Activated CD4-positive, alpha-beta memory T cell treated with anti-CD3 and anti-CD28 coated beads, Interleukin-2, amount 10 ng/mL, durations not matched to agents 7 days and 5 days (primary cell): Measurements from ENCODE around the gene N4BP2L2. TPM values are rescaled to one million over a fixed set of nuclear protein-coding genes. Genes with fewer than 3 reads are reported as not detected.

ENCODE experiments used
- CTCF ChIA-PET: fragments of 350-600 bp; sonication (Branson Sonifier 250); formaldehyde crosslinking; loops from one replicate; lab custom pipeline; 2021; ENCODE audit warnings: antibody characterized with exemption, inconsistent platforms; lab: Charles Lee
- POLR2A ChIA-PET: fragments of 350-600 bp; sonication (Branson Sonifier 250); formaldehyde crosslinking; loops from one replicate; lab custom pipeline; 2021; ENCODE audit warnings: antibody characterized with exemption; lab: Charles Lee
- DNase-seq: peaks from one replicate; pipeline ENCODE4 v3.0.0-alpha.2; 2020
- H3K27ac Mint-ChIP-seq: one replicate; pipeline ENCODE4 v1.8.0; 2021; ENCODE audit warnings: mild to moderate bottlenecking, mixed read lengths
- H3K27me3 Mint-ChIP-seq: one replicate; pipeline ENCODE4 v1.8.0; 2021; ENCODE audit warnings: mixed read lengths
- H3K36me3 Mint-ChIP-seq: one replicate; pipeline ENCODE4 v1.8.0; 2021; ENCODE audit warnings: low read depth, mixed read lengths
- H3K4me1 Mint-ChIP-seq: one replicate; pipeline ENCODE4 v1.8.0; 2021; ENCODE audit warnings: mixed read lengths
- H3K4me3 Mint-ChIP-seq: one replicate; pipeline ENCODE4 v1.8.0; 2021; ENCODE audit warnings: mild to moderate bottlenecking, mixed read lengths
- H3K9me3 Mint-ChIP-seq: one replicate; pipeline ENCODE4 v1.8.0; 2021; ENCODE audit warnings: mixed read lengths
- total RNA-seq, 2 experiments: library from RNA; stranded (reverse); gene quantifications; one replicate each; pipeline ENCODE4 v1.2.3, GENCODE V29; 2021

The N4BP2L2 gene
- total RNA-seq, 2 experiments from 2014 or later = 119 to 126 TPM

- Mint-ChIP-seq H3K27ac (no peak overlapping the region), H3K4me3 (no peak overlapping the region), H3K4me1 (peaks cover 13% of the 10 kb centered on the region), H3K27me3 (no peaks in the 10 kb centered on the region), H3K9me3 (peaks cover 7% of the 10 kb centered on the region), H3K36me3 (peaks cover 19% of the 10 kb centered on the region)
- ChIA-PET POLR2A (no interaction called here), CTCF (interaction anchor here (0.6 kb wide), 1 partner anchor 923 kb away, joined by 3 read pairs; no protein-coding TSS in a partner anchor)
- no peak for DNase-seq
Observed at GRCh38 chr13:32413284-32413683, 125.3 kb downstream of the N4BP2L2 start.

GRCh38 chr13:32409561-32410421 is 128.8 kb downstream of the N4BP2L2 start:
- no peaks in the 10 kb centered on the region for H3K9me3 Mint-ChIP-seq
- peaks cover 23% of the 10 kb centered on the region for H3K36me3 Mint-ChIP-seq
- no peak overlapping the region for H3K27ac Mint-ChIP-seq
- POLR2A ChIA-PET = interaction anchor here (2.5 to 3.1 kb wide), 2 partner anchors 17 to 95 kb away, joined by 13 to 36 read pairs; partner anchors contain the start of genes BRCA2, N4BP2L1 and ZAR1L
- CTCF ChIA-PET = interaction anchor here (0.8 to 1.6 kb wide), 2 partner anchors 18 to 500 kb away, joined by 3 to 6 read pairs; partner anchors contain the start of gene N4BP2L1
- H3K27me3 Mint-ChIP-seq = no peaks in the 10 kb centered on the region
- no peak for DNase-seq
- H3K4me1 Mint-ChIP-seq = peaks cover 22% of the 10 kb centered on the region
- no peak overlapping the region for H3K4me3 Mint-ChIP-seq

- POLR2A ChIA-PET = interaction anchor here (1.1 to 3.1 kb wide), 4 partner anchors 14 to 124 kb away, joined by 3 to 36 read pairs (median 9); partner anchors contain the start of genes BRCA2, N4BP2L1 and ZAR1L
- no peak overlapping the region for H3K27ac Mint-ChIP-seq
Observed at GRCh38 chr13:32409001-32409313, 129.6 kb downstream of the N4BP2L2 start.

GRCh38 chr13:32408296-32409000 is 130.1 kb downstream of the N4BP2L2 start:
- no peaks in the 10 kb centered on the region for H3K27me3 Mint-ChIP-seq
- no peak for DNase-seq

More at GRCh38 chr13:32409001-32409313, 129.6 kb downstream of the N4BP2L2 start:
- no peaks in the 10 kb centered on the region for H3K9me3 Mint-ChIP-seq
- H3K27me3 Mint-ChIP-seq = no peaks in the 10 kb centered on the region
- H3K4me3 Mint-ChIP-seq = no peak overlapping the region
- peaks cover 22% of the 10 kb centered on the region for H3K4me1 Mint-ChIP-seq
- no peak for DNase-seq
- CTCF ChIA-PET = interaction anchor here (1.6 kb wide), 1 partner anchor 19 kb away, joined by 6 read pairs; the partner anchor contains the start of gene N4BP2L1
- peaks cover 24% of the 10 kb centered on the region for H3K36me3 Mint-ChIP-seq

GRCh38 chr13:32407854-32408253 is 130.7 kb downstream of the N4BP2L2 start:
- peak overlapping the region; percentile 53 for H3K27ac Mint-ChIP-seq
- H3K36me3 Mint-ChIP-seq = peaks cover 31% of the 10 kb centered on the region
- ChIA-PET CTCF (no interaction called here), POLR2A (interaction anchor here (0.8 to 3.1 kb wide), 6 partner anchors 15 to 131 kb away, joined by 3 to 36 read pairs (median 4); partner anchors contain the start of genes BRCA2, N4BP2L1, N4BP2L2 and ZAR1L)
- DNase-seq = peak; percentile 26
- no peaks in the 10 kb centered on the region for H3K27me3 Mint-ChIP-seq
- H3K4me3 Mint-ChIP-seq = peak overlapping the region; percentile 46
- H3K4me1 Mint-ChIP-seq = peaks cover 22% of the 10 kb centered on the region
- H3K9me3 Mint-ChIP-seq = no peaks in the 10 kb centered on the region

More at GRCh38 chr13:32408296-32409000, 130.1 kb downstream of the N4BP2L2 start:
- no peaks in the 10 kb centered on the region for H3K9me3 Mint-ChIP-seq
- ChIA-PET POLR2A (interaction anchor here (0.8 to 3.1 kb wide), 6 partner anchors 15 to 130 kb away, joined by 3 to 36 read pairs (median 4); partner anchors contain the start of genes BRCA2, N4BP2L1, N4BP2L2 and ZAR1L), CTCF (interaction anchor here (1.6 kb wide), 1 partner anchor 20 kb away, joined by 6 read pairs; the partner anchor contains the start of gene N4BP2L1)
- peaks cover 29% of the 10 kb centered on the region for H3K36me3 Mint-ChIP-seq
- H3K27ac Mint-ChIP-seq = peak overlapping the region; percentile 53
- H3K4me3 Mint-ChIP-seq = peak overlapping the region; percentile 46
- H3K4me1 Mint-ChIP-seq = peaks cover 22% of the 10 kb centered on the region

- peaks cover 9% of the 10 kb centered on the region for H3K4me1 Mint-ChIP-seq
- no peak overlapping the region for H3K27ac Mint-ChIP-seq
- H3K27me3 Mint-ChIP-seq = no peaks in the 10 kb centered on the region
- H3K4me3 Mint-ChIP-seq = no peak overlapping the region
- no peaks in the 10 kb centered on the region for H3K9me3 Mint-ChIP-seq
- no peak for DNase-seq
- ChIA-PET POLR2A (interaction anchor here (1.2 kb wide), 1 partner anchor 13 kb away, joined by 3 read pairs; no protein-coding TSS in a partner anchor), CTCF (interaction anchor here (1.2 kb wide), 1 partner anchor 11 kb away, joined by 3 read pairs; no protein-coding TSS in a partner anchor)
- H3K36me3 Mint-ChIP-seq = peaks cover 56% of the 10 kb centered on the region
Observed at GRCh38 chr13:32403108-32403507, 135.5 kb downstream of the N4BP2L2 start.

- peaks cover 20% of the 10 kb centered on the region for H3K36me3 Mint-ChIP-seq
- no peaks in the 10 kb centered on the region for H3K27me3 Mint-ChIP-seq
- H3K4me1 Mint-ChIP-seq = peaks cover 17% of the 10 kb centered on the region
- ChIA-PET POLR2A (interaction anchor here (0.8 to 1.5 kb wide), 4 partner anchors 11 to 80 kb away, joined by 3 to 5 read pairs (median 3); partner anchors contain the start of genes BRCA2, N4BP2L1 and ZAR1L), CTCF (no interaction called here)
- DNase-seq = no peak
- H3K4me3 Mint-ChIP-seq = no peak overlapping the region
- H3K27ac Mint-ChIP-seq = no peak overlapping the region
- H3K9me3 Mint-ChIP-seq = no peaks in the 10 kb centered on the region
Observed at GRCh38 chr13:32391101-32391619, 147.4 kb downstream of the N4BP2L2 start.

- Mint-ChIP-seq H3K27me3 (no peaks in the 10 kb centered on the region), H3K36me3 (peaks cover 18% of the 10 kb centered on the region), H3K4me1 (peaks cover 17% of the 10 kb centered on the region), H3K27ac (no peak overlapping the region), H3K4me3 (no peak overlapping the region), H3K9me3 (no peaks in the 10 kb centered on the region)
- ChIA-PET CTCF (interaction anchor here (1.4 kb wide), 1 partner anchor 192 kb away, joined by 3 read pairs; no protein-coding TSS in a partner anchor), POLR2A (interaction anchor here (0.7 to 1.5 kb wide), 4 partner anchors 12 to 80 kb away, joined by 3 to 5 read pairs (median 3); partner anchors contain the start of gene N4BP2L1)
- DNase-seq = no peak
Observed at GRCh38 chr13:32390484-32390883, 148.1 kb downstream of the N4BP2L2 start.

- Mint-ChIP-seq H3K4me1 (peaks cover 17% of the 10 kb centered on the region), H3K27me3 (no peaks in the 10 kb centered on the region), H3K4me3 (no peak overlapping the region), H3K27ac (no peak overlapping the region), H3K9me3 (no peaks in the 10 kb centered on the region), H3K36me3 (peaks cover 17% of the 10 kb centered on the region)
- no peak for DNase-seq
- ChIA-PET POLR2A (interaction anchor here (0.7 to 1.3 kb wide), 3 partner anchors 12 to 81 kb away, joined by 3 read pairs; no protein-coding TSS in a partner anchor), CTCF (interaction anchor here (1.4 kb wide), 1 partner anchor 192 kb away, joined by 3 read pairs; no protein-coding TSS in a partner anchor)
Observed at GRCh38 chr13:32390048-32390447, 148.5 kb downstream of the N4BP2L2 start.

- Mint-ChIP-seq H3K4me1 (peaks cover 9% of the 10 kb centered on the region), H3K9me3 (no peaks in the 10 kb centered on the region), H3K27me3 (no peaks in the 10 kb centered on the region), H3K27ac (no peak overlapping the region), H3K4me3 (no peak overlapping the region), H3K36me3 (peaks cover 6% of the 10 kb centered on the region)
- ChIA-PET POLR2A (interaction anchor here (0.5 kb wide), 1 partner anchor 257 kb away, joined by 3 read pairs; no protein-coding TSS in a partner anchor), CTCF (interaction anchor here (1.0 kb wide), 1 partner anchor 200 kb away, joined by 3 read pairs; no protein-coding TSS in a partner anchor)
- no peak for DNase-seq
Observed at GRCh38 chr13:32385410-32385809, 153.2 kb downstream of the N4BP2L2 start.

GRCh38 chr13:32384702-32385101 is 153.9 kb downstream of the N4BP2L2 start:
- Mint-ChIP-seq H3K27ac (no peak overlapping the region), H3K36me3 (peaks cover 8% of the 10 kb centered on the region), H3K4me1 (peaks cover 3% of the 10 kb centered on the region), H3K27me3 (no peaks in the 10 kb centered on the region), H3K4me3 (no peak overlapping the region), H3K9me3 (no peaks in the 10 kb centered on the region)
- ChIA-PET POLR2A (interaction anchor here (0.5 kb wide), 1 partner anchor 256 kb away, joined by 3 read pairs; no protein-coding TSS in a partner anchor), CTCF (interaction anchor here (1.0 kb wide), 1 partner anchor 201 kb away, joined by 3 read pairs; no protein-coding TSS in a partner anchor)
- DNase-seq = no peak
